Mesenteric fat pad (tissue), 1 donor: ENCODE results near the gene METTL1. TPM values are rescaled to one million over a fixed set of nuclear protein-coding genes. Genes with fewer than 3 reads are reported as not detected.

ENCODE experiments used
- DNase-seq: peaks from one replicate; pipeline ENCODE4 v3.0.0-alpha.2; 2020; ENCODE audit warnings: low spot score
- microRNA-seq: library from miRNA; unstranded; fragments of <30 nt; microRNA quantifications from one replicate; pipeline ENCODE4 v1.2.0, GENCODE V29; 2020; ENCODE audit warnings: borderline number of aligned reads
- total RNA-seq: library from RNA; stranded (reverse); fragmentation: NEBNext Ultra II Directional; extraction: Animal tissue kit (Norgen Biotek cat#: 25700); gene quantifications from one replicate; pipeline ENCODE4 v1.2.1, GENCODE V29; 2021
- donor health status: DM: yes; HTN: yes; CAD: no.

METTL1 gene
- total RNA-seq, 1 donor from 2014 or later, result 32.8 TPM

DNA sequence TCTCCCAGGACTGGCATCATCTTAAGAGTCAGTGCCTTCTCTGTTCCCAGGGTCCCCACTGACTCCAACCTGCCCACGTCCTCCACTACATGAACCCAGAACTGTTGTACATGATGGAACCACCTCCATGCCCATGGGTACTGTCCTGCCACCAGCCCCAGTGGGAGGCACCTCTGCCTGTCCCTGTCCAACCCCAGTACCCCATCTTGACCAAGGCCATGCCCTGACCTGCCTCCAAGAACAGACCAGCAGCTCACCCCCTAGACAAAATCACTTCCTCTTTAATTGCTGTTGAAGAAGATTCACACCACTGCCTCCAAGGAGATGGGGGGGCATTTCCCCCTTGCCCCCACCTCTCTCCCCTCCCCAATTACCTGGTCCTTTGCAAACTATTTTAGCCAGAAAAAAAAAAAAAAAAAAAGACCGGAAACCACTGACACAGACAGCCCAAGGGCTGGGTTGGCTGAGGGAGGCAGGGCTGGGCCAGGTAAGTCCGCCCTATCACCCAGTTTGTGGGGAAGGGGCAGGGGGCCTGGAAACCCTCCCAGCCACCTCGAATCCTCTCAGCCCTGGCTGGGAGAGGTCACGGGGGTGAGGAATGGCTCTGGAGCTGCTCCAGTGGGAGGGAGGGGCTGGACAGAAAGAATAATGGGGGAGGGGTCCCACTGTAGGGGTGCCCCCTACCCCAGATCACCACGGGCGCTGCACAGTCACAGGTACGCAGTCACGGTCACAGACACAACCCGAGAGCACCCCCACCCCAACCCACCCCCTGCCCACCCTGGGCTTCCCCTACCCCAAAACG is 46.8 kb downstream of the METTL1 start:
- peak; percentile 65 for DNase-seq

- DNase-seq, result no peak
Measured at GRCh38 chr12:57724003-57724935, 47.6 kb downstream of the METTL1 start.

GRCh38 chr12:57723630-57723962 is 48.3 kb downstream of the METTL1 start:
- DNase-seq, result no peak

GRCh38 chr12:57722716-57723629 is 48.9 kb downstream of the METTL1 start:
- DNase-seq, result peak; percentile 74

GRCh38 chr12:57721846-57722608 is 49.9 kb downstream of the METTL1 start:
- DNase-seq, result peak; percentile 47

DNA sequence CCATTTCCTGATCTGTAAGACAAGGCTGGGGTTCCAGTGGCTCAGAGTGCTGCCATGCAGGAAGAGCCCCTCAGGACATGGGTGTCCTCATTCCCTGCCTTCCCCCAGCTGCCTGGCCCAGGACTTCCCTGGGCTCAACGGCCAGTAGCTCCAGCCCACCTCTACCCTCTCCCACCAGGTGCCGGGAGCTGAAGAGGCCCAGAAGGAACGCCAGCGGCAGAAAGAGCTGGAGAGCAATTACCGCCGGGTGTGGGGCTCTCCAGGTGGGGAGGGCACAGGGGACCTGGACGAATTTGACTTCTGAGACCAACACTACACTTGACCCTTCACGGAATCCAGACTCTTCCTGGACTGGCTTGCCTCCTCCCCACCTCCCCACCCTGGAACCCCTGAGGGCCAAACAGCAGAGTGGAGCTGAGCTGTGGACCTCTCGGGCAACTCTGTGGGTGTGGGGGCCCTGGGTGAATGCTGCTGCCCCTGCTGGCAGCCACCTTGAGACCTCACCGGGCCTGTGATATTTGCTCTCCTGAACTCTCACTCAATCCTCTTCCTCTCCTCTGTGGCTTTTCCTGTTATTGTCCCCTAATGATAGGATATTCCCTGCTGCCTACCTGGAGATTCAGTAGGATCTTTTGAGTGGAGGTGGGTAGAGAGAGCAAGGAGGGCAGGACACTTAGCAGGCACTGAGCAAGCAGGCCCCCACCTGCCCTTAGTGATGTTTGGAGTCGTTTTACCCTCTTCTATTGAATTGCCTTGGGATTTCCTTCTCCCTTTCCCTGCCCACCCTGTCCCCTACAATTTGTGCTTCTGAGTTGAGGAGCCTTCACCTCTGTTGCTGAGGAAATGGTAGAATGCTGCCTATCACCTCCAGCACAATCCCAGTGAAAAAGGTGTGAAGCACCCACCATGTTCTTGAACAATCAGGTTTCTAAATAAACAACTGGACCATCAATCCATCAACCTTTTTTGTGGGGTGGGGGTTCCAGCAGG is 51.0 kb downstream of the METTL1 start:
- DNase-seq, result peak; percentile 81

DNA sequence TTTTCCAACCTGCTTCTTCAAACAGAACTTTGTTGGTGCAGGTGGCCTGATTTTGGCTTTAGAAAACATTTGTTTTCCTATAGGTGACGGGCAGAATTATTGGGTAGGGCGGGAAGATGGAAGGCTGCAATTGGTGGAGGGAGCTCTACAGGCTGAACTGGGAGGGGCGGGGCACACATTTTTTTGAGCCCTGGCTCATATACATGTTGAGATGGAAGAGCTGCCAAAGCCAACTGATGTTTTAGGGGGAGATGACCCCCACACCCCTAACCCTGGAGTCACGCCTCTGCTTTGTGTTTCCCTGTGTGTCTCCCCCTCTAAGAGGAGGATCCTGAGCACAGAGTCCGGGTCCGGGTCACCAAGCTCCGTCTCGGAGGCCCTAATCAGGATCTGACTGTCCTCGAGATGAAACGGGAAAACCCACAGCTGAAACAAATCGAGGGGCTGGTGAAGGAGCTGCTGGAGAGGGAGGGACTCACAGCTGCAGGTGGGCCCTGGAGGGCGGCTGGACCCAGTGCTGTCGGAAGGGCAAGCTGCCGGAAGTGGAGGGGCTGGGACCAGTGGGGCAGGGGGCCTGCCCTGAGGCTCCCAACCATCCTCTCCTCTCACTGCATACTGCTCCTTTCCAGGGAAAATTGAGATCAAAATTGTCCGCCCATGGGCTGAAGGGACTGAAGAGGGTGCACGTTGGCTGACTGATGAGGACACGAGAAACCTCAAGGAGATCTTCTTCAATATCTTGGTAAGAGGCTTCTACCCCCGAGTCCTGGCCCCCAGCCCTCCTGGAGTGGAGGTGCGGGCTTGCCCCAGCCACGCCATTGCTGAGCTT is 51.9 kb downstream of the METTL1 start:
- peak; percentile 51 for DNase-seq

GRCh38 chr12:57718641-57719528 is 53.0 kb downstream of the METTL1 start:
- DNase-seq, result peak; percentile 77

Small RNAs within 50 kb of the gene (microRNA-seq; reads per million reads assigned to microRNA genes)
- not detected for gene MIR6759

Other genes starting within 250 kb of the METTL1 start
- gene MBD6, start 249.3 kb downstream of the METTL1 start, total RNA-seq, result 66.0 TPM
- gene DCTN2, start 224.9 kb downstream of the METTL1 start, total RNA-seq, result 106 TPM
- not detected for gene KIF5A, start 222.1 kb downstream of the METTL1 start, total RNA-seq
- 14.3 TPM for gene PIP4K2C, start 180.9 kb downstream of the METTL1 start, total RNA-seq
- 7.2 TPM for gene DTX3, start 167.3 kb downstream of the METTL1 start, total RNA-seq
- 12.8 TPM for gene ARHGEF25, start 160.7 kb downstream of the METTL1 start, total RNA-seq
- 2.7 TPM for gene B4GALNT1, start 138.9 kb downstream of the METTL1 start, total RNA-seq
- gene OS9, start 78.0 kb downstream of the METTL1 start, total RNA-seq, result 251 TPM
- gene AGAP2, start 33.4 kb downstream of the METTL1 start, total RNA-seq, result 2.1 TPM
- gene TSPAN31, start 27.1 kb downstream of the METTL1 start, total RNA-seq, result 35.0 TPM
- 87.0 TPM for gene CDK4, start 19.8 kb downstream of the METTL1 start, total RNA-seq
- gene MARCHF9, start 17.0 kb downstream of the METTL1 start, total RNA-seq, result 11.3 TPM
- 1.8 TPM for gene CYP27B1, start 5.0 kb downstream of the METTL1 start, total RNA-seq
- gene EEF1AKMT3, start 509 bp upstream of the METTL1 start, total RNA-seq, result 7.2 TPM
- gene TSFM, start 10.7 kb upstream of the METTL1 start, total RNA-seq, result 32.7 TPM
- 5.7 TPM for gene AVIL, start 46.6 kb upstream of the METTL1 start, total RNA-seq
- 156 TPM for gene CTDSP2, start 74.6 kb upstream of the METTL1 start, total RNA-seq
- 9.5 TPM for gene ATP23, start 169.5 kb upstream of the METTL1 start, total RNA-seq